HG02642 (cell line): ENCODE data around the gene ZNF397.
A peak's percentile ranks its signal among the peaks of the same experiment; 100 is the strongest.

Experiments used
- ATAC-seq: cut with Tn5 transposase; IDR thresholded peaks from one replicate; pipeline ENCODE4 v1.9.1; 2021; ENCODE audit warnings: mild to moderate bottlenecking; ENCODE audit not compliant: unreplicated experiment, poor library complexity

ZNF397 gene

GRCh38 chr18:35244671-35245070, 3.8 kb downstream of the ZNF397 start:
- no peak for ATAC-seq

DNA sequence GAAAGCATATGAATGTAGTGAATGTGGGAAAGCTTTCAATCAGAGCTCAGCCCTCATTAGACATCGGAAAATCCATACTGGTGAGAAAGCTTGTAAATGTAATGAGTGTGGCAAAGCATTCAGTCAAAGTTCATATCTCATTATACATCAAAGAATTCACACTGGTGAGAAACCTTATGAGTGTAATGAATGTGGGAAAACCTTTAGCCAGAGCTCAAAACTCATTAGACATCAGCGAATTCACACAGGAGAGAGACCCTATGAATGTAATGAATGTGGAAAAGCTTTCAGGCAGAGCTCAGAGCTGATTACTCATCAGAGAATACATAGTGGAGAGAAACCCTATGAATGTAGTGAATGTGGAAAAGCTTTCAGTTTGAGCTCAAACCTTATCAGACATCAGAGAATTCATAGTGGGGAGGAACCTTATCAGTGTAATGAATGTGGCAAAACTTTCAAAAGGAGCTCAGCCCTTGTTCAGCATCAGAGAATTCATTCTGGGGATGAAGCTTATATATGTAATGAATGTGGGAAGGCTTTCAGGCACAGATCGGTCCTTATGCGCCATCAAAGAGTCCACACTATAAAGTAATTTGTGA, 5.0 kb downstream of the ZNF397 start:
- ATAC-seq, result no peak

DNA sequence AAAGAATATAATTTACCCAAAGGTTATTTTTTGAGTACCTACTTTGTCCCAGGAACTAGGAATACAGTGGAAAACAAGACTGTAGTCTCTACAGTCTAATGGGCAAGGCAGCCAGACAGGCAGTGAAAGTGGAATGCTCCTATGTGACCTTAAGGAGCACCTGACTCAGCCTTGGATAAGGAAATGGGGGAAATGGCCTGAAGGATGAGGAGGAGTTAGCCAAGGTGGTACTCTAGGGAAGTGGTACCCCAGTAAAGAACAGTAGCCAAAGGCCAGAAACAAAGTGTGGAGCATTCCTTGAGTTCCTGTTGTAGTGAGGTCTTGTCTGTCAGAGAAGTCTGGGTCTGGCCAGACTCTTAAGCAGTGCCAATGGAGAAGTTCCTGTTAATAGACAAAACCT, 6.0 kb downstream of the ZNF397 start:
- no peak for ATAC-seq

- ATAC-seq, result no peak
Measured at GRCh38 chr18:35247412-35248249, 6.8 kb downstream of the ZNF397 start.

- ATAC-seq, result no peak
Measured at GRCh38 chr18:35248429-35248828, 7.6 kb downstream of the ZNF397 start.

DNA sequence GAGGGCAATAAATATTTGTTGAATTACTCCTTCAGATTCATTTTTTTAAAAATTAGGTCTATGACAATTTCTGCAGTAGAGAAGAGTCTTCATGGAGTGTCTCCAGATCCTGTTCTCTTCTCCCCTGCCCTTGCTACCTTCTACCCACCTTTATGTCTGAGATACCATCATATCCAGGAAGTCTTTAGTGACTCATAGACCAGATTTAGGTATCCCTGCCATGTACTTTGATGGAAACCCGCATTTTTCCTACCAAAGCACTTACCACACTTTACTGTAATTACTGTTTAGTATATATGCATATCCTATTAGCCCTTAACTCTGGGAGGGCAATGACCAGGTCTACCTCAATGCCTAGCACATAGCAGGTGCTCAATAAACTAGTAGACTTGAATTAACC, 11.6 kb downstream of the ZNF397 start:
- ATAC-seq, result no peak

DNA sequence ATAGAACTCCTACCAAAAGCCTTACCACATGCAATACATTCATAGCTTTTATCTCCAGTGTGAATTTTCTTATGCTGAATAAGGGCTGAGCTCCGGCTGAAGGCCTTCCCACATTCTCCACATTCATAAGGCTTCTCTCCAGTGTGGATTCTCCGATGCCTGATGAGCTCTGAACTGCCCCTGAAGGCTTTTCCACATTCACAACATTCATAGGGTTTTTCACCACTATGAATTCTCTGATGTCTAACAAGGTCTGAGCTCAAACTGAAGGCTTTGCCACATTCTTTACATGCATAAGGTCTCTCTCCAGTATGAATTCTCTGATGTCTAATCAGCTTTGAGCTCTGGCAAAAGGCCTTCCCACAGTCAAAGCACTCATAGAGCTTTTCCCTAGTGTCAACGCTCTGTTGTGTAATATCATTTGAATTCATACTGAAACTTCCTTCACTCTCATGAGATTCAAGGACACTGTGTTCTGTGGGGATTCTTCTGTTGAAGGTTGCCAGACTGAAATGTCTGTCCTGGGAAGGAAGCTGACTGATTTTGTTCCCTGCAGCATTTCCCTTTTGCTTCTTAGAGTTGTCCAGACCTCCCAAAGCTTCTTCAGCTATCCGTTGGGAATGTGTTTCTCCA, 12.9 kb downstream of the ZNF397 start:
- ATAC-seq, result no peak

- ATAC-seq, result no peak
Measured at GRCh38 chr18:35256947-35257346, 16.1 kb downstream of the ZNF397 start.

GRCh38 chr18:35264409-35264808, 23.6 kb downstream of the ZNF397 start:
- ATAC-seq, result no peak

DNA sequence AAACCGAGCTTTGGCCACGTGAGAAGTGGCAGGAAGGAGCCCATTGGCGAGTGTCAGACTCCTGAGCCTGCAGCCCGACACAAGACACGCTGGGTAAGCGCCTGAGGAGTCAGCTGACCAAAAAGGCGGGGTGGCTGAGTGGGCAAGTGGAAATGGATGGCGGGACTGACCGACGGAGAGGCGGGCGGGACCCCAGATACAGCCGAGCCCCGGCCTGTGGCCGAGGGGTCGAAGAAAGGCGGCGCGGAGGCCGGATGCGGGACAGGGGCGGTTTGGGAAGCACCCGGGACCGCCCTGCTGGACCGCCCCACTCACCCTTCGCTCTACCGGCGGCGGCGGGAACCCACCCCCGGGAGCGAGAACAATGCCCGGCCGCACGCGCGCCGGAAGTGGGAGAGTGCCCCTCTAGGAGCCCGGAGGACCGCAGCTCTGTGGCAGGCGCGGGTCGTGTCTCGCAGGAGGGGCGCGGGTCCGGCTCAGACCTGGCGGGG, 26.4 kb downstream of the ZNF397 start:
- peak; percentile 84 for ATAC-seq

- ATAC-seq, result no peak
Measured at GRCh38 chr18:35267809-35268208, 27.0 kb downstream of the ZNF397 start.

GRCh38 chr18:35268821-35269220, 28.0 kb downstream of the ZNF397 start:
- ATAC-seq, result no peak

DNA sequence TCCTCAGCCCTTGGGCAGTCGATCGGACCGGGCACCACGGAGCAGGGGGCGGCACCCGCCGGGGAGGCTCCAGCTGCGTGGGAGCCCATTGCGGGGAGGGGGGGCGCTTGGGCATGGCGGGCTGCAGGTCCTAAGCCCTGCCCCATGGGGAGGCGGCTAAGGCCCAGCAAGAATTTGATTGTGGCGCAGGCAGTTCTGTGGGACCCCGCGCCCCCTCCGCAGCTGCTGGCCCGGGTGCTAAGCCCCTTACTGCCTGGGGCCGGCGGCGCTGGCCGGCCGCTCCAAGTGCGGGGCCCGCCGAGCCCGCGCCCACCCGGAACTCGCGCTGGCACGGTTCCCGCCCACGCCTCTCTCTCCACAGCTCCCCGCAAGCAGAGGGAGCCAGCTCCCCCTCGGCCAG, 30.8 kb downstream of the ZNF397 start:
- no peak for ATAC-seq

GRCh38 chr18:35276267-35276666, 35.4 kb downstream of the ZNF397 start:
- no peak for ATAC-seq

DNA sequence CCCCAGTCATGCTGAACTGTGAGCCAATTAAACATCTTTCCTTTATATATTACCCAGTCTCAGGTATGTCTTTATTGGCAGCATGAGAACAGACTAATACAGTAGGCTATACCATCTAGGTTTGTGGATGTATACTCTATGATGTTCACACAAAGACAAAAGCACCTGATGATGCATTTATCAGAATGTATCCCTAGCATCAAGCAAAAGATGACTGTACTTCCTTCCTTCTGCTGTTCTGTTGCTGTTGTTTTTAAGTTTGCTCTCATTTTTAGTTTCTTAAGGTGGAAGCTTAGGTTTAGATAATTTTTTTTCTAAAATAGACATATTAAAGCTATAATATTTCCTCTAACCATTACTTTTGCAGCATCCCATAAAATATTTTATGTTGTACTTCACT, 36.8 kb downstream of the ZNF397 start:
- no peak for ATAC-seq

DNA sequence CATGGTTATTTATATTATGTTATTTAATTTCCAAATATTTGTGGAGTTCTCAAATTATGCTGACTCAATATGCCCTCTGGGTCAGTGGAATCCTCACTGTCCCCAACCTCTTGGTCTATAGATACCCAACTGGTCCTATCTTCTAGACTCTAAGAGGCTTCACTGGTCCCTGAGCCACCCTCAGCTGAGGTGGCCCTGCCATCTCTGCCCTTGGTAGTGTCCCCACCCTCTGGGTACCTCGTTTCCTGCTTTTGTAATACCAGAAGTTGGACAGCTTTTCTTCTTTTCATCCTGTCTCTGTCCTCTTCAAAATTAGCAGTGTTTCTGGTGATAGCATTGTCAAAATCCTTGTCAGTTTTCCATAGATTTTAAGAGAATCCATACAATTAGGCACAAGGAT, 37.3 kb downstream of the ZNF397 start:
- no peak for ATAC-seq

DNA sequence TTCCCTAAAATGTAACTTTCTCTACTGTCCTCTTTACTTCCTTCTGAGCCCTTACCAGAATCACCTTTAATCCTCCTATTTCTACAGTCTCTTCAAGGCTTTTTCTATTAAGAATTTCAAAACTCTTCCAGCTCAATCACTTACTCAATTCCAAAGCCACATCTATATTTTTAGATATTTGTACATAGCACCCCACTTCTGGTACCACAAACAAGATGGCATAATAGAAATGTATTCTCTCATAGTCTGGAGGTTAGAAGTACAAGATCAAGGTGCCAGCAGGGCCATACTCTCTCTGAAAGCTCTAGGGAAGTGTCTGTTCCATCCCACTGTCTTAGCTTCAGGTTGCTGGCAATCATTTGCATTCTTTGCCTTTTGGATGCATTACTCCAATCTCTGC, 38.1 kb downstream of the ZNF397 start:
- ATAC-seq, result no peak

DNA sequence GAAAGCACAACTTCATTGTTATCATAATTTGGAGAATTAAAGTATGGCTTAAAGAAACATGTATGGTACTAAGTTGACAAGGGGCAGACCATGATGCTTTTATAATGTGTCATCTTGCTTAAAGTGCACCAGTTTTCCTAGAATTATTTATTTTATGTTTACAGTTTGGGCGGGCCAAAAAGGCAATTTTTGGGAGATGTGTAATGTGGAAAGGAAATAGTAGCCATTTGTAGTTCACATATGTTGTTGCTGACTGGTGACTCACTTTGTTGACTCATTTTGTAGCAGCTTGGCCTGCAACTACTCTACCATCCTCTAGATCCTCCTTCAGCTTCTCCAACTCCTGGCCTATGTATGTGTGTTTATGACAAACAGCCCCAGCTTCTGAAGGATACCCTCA, 41.5 kb downstream of the ZNF397 start:
- ATAC-seq, result no peak

DNA sequence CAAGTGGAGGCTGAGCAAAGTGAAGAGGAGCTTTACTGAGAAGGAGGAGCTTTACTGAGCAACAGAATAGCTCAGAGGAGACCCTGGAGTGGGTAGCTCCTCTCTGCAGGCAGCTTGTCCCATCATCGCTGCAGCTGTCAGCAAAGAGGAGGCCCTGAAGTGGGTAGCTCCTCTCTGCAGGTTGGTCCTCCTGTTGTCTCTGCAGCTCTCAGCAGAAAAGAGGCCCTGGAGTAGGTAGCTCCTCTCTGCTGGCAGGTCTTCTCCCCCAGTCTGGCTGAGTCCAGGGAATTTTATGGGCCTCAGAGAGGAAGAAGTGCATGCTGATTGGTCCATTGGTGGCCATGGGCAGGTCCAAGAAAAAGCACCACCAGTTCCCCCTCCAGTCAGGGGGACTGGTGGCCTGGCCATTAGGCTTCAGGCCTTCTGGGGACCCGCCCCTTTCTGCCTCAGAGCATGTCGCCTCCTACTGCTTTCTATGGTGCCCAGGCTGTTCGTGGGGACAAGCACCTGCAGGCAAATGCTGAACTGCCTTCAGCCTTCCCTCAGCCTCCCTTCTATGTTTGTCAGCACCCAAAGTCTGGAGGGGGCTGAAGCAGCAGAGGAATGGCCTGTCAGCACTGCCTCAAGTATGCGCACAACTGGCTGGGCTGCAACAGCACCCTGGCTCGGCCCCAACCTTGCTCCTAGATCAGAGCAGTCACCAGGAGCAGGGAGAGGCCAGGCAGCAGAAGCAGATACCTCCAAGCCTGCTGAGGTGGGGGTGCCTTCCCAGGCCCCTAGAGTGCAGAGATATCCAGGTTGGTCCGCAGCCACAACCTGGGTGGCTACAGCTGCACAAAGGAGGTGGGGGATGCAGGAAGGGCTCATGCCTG, 43.3 kb downstream of the ZNF397 start:
- ATAC-seq, result no peak

GRCh38 chr18:35284841-35285240, 44.0 kb downstream of the ZNF397 start:
- no peak for ATAC-seq
